GM19328 (cell line): ENCODE measurements around the gene COX6A1.
"Not testable (repeated sequence)": the region's sequence is repeated elsewhere in the genome, so short reads cannot be mapped to it uniquely, and the experiment has no call there.

Experiments
- ATAC-seq: cut with Tn5 transposase; IDR thresholded peaks from one replicate; pipeline ENCODE4 v1.9.1; 2021; ENCODE audit warnings: mild to moderate bottlenecking, moderate library complexity; ENCODE audit not compliant: unreplicated experiment

Gene COX6A1

DNA sequence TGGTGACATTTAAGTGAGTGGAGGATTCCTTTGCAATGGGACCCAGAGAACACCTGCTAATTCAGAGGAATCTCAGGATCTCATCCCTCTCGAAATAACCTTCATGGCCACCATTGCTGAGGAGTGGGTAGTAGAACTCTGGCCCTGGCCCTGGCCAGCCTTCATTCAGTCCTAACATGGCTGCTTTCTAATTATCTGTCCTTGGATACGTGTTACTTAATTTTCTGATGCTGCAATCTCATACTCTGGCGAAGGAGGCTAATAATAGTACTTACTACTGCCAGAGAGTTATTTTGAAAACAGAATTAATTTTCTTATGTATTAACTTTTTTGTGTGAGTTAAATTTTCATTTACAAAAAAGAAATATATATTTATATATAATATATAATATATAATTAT is 12.1 kb upstream of the COX6A1 start:
- no peak for ATAC-seq

- ATAC-seq: no peak
These were observed 9.2 kb upstream of the COX6A1 start for GRCh38 chr12:120428597-120429229.

DNA sequence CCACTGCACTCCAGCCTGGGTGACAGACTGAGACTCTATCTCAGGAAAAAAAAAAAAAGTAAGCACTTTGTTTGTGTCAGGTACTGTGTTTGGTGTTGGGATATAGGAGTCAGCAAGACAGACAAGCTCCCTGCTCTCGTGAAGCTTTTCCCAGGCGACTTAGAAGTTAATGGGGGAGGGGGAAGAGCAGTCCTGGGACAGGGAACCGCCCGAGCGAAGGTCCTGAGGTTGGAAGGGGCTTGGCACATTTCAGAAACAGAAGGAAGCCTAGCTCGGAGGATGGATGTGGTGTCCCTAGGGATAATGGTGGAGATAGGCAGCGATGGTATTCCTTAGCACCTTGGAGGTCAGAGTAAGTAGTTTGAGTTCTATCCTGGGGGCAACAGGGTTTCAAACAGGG is 8.5 kb upstream of the COX6A1 start:
- ATAC-seq: no peak

GRCh38 chr12:120432772-120433525 is 5.0 kb upstream of the COX6A1 start:
- no peak for ATAC-seq

DNA sequence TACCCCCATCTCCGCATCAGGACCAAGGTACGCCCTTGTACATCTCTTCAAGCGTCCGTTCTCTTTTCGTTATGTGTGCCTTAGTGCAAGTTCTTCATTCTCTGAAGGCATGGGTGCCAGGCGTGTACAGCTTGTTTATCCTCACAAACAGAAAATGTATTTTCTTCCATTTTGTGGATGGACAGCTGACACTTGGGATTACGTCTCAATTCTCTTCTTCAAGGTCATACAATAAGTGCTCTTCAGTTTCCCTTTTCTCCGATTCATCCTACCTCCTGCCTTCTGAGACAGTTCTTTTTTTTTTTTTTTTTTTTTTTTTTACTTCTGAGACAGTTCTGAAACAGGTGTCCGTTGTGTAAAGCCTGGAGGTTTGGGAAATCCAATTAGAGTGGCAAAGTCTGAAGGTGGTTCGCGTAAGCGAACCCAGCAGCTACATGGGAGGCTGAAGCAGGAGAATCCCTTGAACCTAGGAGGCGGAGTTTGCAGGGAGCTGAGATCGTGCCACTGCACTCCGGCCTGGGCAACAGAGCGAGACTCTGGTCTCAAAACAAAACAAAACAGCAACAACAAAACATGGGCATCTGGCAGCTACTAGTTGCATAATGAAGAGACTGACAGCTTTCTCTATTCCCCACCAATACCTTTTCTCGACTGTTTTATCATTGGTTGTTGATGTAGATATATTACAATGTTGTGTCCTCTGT is 734 bp downstream of the COX6A1 start:
- peak; percentile 4 for ATAC-seq

DNA sequence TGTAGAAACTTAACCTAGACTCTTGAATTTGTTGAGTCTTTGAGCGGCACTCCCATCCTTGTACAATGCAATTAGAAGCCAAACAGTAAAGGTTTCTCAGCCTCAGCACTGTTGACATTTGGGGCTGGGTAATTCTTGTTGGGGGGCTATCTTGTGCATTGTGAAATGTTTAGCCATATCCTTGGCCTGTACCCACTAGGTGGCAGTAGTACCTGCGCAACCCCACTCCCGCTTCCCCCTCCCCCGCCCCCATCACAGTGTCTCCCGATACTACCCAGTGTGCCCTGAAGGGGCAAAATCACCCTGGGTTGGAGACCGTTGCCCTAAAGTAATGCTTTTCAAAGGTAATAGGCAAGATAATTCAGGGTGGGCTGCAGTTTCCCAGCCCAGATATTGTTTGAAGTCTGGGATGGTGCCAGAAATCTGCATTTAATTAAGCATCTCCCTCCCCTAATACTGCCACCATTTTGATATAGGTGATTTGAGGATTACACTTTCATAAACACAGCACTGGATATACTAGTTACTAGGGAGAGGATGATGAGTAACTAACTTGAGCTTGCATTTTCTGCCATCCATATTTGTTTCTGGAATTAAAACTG is 1.8 kb downstream of the COX6A1 start:
- no peak for ATAC-seq

DNA sequence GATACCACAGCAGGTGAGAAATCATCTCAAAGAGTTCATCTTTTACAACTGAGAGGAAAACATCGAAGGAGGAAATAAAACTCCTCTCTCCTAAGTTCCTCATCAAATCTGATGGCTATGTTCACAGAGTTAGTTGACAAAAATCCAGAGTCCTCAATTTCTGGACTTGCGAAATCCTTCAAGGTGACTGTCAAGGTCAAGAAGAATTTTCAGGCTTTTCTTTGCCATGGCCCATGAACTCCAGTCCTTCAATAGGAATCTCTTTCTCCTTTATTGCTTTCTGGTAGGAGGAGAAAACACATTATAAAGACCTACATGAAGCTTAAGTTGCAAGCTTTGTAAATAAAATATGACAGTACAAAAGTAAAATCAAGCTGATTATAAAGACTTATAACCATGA is 6.8 kb downstream of the COX6A1 start:
- ATAC-seq: no peak

- ATAC-seq: peak; percentile 92
These were observed 8.3 kb downstream of the COX6A1 start, which contains the start of the genes GATC and TRIAP1 for GRCh38 chr12:120445911-120446843. Gene GATC (plus strand): TSS chr12:120446444. CDS start chr12:120446481, 37 bp downstream. Gene TRIAP1 (minus strand): TSS chr12:120446384. CDS start chr12:120446372, 12 bp downstream.

GRCh38 chr12:120446844-120447178 is 8.9 kb downstream of the COX6A1 start:
- ATAC-seq: not testable (repeated sequence)

DNA sequence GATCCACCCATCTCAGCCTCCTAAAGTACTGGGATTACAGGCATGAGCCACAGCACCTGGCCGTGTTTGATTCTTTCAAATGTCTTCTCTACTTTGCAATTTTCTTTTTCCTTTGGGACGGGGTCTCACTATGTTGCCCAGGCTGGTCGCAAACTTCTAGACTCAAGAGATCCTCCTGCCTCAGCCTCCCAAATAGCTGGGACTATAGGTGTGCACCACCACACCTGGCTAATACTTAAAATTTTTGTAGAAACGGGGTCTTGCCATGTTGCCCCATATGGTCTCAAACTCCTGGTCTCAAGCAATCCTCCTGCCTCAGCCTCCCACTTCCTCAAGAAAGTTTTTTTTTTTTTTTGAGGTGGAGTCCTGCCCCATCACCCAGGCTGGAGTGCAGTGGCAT is 10.1 kb downstream of the COX6A1 start:
- no peak for ATAC-seq

- not testable (repeated sequence) for ATAC-seq
These were observed 14.6 kb downstream of the COX6A1 start for GRCh38 chr12:120452524-120452923.

- no peak for ATAC-seq
These were observed 15.3 kb downstream of the COX6A1 start for GRCh38 chr12:120453060-120453750.

GRCh38 chr12:120453977-120454376 is 16.1 kb downstream of the COX6A1 start:
- peak; percentile 51 for ATAC-seq

DNA sequence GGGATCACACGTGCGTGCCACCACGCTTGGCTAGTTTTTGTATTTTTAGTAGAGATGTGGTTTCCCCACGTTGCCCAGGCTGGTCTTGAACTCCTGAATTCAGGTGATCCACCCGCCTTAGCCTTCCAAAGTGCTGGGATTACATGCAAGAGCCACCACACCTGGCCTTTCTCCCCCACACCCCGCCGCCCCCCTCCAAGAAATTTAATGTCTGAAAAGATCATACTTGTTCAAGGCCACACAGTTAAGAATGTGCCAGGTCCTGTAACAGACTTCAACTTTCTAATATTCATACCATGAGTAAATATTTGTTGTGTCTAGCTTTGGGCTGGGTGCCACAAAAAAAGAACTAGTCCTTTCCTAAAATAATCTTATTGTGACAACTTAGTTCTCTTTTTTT is 17.4 kb downstream of the COX6A1 start:
- ATAC-seq: no peak

GRCh38 chr12:120457133-120457532 is 19.2 kb downstream of the COX6A1 start:
- ATAC-seq: no peak

GRCh38 chr12:120460157-120460556 is 22.2 kb downstream of the COX6A1 start:
- no peak for ATAC-seq

GRCh38 chr12:120462099-120462640 is 24.3 kb downstream of the COX6A1 start:
- no peak for ATAC-seq

DNA sequence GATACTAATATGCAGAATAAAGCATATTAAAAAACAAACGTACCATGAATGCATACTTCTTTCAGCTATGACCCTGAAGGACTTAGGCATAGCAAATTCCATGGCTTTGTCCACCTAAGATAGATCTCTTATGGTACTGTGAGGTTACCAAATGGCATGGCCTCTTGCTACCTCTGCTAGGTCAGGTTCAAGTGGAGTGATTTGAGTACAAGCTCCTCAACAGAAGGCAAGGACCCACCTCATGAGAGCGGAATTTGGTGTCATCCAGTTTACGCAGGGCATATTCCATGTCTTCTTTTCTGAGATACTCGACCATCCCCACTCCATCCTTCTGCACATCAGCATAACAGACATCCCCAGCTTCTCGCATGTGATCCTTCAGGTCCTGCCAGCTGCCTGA is 25.8 kb downstream of the COX6A1 start:
- ATAC-seq: no peak

- no peak for ATAC-seq
These were observed 27.8 kb downstream of the COX6A1 start for GRCh38 chr12:120465756-120466155.
